Stimulated activated CD8-positive, alpha-beta memory T cell treated with anti-CD3 and anti-CD28 coated beads, Interleukin-12 subunit alpha, Interleukin-12 subunit beta, amount 100 ng/mL, for 24 hours (primary cell): ENCODE data around the gene POLR3H.
"Not testable (repeated sequence)": the region's sequence is repeated elsewhere in the genome, so short reads cannot be mapped to it uniquely, and the experiment has no call there.

Experiments used
- DNase-seq: peaks from one replicate; pipeline ENCODE4 v3.0.0-alpha.2; 2020; ENCODE audit errors: extremely low read depth

POLR3H gene

DNA sequence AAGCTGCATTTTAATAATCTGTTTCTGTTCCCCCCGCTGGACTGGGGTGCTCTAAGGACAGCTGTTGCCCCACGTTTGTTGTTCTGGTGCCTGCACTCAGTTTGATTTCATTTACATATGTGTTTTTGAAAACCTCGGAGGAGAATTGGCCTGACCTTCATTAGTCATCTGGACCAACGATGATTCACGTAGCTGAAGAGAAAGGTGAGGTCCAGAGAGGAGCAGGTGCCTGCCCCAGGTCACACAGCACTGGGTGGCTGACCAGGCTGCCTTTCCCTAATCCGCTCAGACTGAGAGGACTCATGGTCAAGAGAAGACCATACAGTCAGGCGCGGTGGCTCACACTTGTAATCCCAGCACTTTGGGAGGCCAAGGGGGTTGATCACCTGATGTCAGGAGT lies 20.3 kb upstream of the POLR3H start:
- DNase-seq: no peak

DNA sequence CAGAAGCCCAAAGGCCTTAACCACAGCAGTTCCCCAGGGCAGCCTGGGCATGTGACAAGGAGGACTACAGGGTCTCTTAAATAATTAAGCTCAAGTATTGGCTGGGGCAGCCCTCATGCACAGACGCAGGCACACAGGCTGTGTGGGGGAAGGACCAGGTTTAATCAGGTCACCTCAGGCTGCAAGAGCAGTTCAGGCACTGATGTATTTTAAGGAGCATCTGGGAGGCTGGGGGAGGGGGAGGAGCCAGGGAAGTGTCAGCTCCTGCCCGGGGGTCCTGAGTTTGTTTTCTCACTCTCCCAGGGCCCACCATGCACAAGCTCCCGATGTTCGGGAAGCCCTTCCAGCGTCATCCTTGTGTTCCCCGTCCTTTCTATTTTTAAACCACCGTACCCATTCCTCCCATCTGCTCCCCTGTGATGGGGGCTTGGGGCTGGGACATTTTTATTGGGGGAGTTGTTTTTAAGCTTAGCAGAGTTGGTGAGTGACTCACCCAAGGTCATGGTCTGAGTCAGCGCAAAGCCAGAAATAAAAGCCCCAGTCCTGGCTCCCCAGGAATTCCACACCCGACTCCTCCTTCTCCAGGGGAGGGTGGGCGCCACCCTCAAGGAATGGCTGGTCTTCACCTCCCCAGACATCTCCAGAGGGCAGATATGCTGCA lies 18.9 kb upstream of the POLR3H start:
- no peak for DNase-seq

GRCh38 chr22:41562461-41562860 lies 18.2 kb upstream of the POLR3H start:
- DNase-seq: no peak

GRCh38 chr22:41561788-41562187 lies 17.5 kb upstream of the POLR3H start:
- DNase-seq: no peak

- DNase-seq: no peak
Measured at GRCh38 chr22:41561335-41561734, 17.1 kb upstream of the POLR3H start.

GRCh38 chr22:41560095-41560471 lies 15.8 kb upstream of the POLR3H start:
- DNase-seq: no peak

- not testable (repeated sequence) for DNase-seq
Measured at GRCh38 chr22:41558241-41558630, 14.0 kb upstream of the POLR3H start.

DNA sequence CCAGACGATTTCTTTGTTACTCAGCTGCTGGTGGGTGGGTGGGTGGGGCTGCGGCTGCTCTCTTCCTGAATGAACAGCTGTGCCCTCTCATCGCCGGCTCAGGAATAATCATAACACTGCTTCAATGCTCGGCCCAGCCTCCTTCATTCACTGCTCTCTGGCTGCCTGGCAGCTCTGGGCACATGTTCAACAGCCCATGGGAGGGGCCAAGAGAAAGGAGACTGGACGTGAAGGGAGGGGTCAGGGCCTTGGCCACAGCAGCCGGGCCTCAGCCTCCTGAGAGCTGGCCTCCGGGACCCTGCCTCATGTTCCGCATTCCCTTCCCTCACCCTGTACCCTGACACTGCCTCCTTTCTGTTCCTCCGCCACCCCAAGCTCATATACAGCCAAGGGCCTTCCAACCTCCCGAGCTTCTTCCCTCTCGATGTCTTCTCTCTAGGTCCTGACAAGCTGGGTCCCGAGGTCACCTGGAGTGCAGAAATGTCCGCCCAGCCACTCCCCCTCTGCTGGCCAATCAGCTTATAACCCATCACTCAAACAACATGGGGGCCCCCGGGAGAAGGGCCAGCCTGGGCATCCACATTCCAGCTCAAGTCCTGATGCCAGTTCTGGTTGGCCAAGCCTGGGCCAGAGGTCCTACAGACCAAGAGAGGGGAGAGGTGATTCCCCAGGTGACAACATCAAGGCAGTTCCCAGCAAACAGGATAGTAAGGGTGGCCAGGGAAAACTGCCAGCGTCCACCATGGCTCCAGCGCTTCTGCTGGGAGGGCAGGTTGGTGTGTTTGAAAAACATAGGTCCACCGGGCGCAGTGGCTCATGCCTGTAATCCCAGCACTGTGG lies 13.4 kb upstream of the POLR3H start:
- no peak for DNase-seq

DNA sequence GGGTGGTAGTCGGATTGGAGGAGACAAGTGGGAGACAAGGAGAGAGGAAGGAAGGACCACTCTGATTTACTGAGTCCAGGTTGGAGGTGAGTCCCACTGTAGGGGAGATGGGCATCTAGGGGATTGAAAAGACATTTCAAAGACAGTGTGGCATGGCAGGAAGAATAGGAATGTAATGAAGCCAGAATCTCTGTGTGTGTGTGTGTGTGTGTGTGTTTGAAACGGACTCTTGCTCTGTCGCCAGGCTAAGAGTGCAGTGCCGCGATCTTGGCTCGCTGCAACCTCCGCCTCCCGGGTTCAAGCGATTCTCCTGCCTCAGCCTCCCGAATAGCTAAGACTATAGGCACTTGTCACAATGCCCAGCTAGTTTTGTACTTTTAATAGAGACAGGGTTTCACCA lies 12.3 kb upstream of the POLR3H start:
- no peak for DNase-seq

- DNase-seq: no peak
Measured at GRCh38 chr22:41555325-41555982, 11.2 kb upstream of the POLR3H start.

DNA sequence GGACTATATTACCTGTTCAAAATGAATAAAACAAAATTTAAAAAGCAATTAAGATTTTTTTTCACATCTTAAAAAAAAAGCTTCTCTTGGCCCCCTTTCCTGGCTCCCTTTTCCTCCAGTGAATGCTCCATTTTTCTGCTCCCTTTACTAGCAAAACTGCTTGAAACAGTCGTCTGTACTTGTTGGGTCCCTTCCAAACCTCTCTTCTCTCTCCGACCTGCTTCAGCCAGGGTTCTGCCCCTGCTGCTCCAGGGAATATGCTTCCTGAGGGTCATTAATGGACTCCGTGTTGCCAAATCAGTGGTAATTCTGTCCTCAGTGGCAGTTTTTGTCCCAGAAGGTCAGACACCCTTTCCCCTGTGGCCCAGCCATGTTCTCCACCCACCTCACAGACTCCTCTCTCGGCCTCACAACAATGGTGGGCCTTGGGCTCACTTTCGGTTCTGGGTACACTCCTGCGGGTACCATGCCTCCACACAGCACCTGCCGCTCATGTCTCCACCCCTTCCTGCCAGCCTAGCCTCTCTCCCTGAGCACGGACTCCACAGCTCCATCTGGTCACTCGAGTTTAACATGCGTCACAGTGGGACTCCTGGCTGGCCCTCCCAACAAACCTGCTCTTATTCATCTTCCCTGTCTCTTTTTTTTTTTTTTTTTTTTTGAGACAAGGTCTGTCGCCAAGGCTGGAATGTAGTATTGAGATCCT lies 7.8 kb upstream of the POLR3H start:
- no peak for DNase-seq

DNA sequence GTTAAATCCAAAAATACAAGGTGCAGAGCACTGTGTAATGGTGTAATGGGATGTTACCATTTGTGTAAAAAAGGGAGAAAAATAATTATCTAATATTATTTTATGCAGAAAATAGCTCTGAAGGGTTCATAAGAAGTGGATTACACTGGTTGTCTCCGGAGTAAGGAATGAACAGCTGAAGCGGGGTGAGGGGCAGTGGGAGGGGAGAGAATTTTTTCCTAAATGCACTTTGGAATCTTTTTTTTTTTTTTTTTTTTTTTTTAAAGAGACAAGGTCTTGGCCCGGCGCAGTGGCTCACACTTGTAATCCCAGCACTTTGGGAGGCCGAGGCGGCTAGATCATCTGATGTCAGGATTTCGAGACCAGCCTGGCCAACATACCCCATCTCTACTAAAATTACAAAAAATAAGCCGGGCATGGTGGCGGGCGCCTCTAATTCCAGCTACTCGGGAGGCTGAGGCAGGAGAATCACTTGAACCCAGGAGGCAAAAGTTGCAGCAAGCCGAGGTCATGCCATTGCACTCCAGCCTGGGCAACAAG lies 6.8 kb upstream of the POLR3H start:
- DNase-seq: no peak

DNA sequence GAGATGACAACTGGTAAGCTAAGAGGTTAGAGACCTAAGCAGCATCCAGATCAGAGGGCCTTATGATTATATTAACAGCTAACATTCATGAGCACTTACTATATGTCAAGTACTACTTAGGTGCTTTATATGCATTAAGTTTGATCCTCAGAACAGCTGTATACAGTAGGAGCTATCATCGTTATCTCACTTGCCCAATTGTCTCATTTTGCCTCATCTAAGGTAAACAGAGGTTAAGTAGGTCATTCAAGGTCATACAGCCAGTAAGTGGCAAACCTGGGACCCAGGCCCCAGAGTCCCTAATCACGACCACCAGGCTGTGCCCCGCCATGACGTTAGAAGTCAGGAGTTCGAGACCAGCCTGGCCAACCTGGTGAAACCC lies 4.6 kb upstream of the POLR3H start:
- DNase-seq: no peak

GRCh38 chr22:41544671-41545476 lies 604 bp upstream of the POLR3H start:
- DNase-seq: no peak

DNA sequence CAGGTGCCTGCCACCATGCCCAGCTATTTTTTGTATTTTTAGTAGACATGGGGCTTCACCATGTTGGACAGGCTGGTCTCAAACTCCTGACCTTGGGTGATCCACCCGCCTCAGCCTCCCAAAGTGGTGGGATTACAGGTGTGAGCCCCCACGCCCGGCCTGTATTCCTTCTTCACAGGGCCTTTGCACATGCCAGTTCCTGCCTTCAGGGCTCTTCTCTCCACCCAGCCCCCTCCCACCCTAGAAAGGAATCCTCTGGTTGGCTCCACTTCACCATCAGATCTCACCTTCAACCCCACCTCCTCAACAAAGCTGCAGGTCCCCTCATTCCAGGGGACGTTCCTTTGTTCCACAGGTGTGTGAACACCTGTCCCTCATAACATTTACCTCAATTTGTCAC lies 2.0 kb downstream of the POLR3H start:
- no peak for DNase-seq

- no peak for DNase-seq
Measured at GRCh38 chr22:41541484-41541883, 2.8 kb downstream of the POLR3H start.

DNA sequence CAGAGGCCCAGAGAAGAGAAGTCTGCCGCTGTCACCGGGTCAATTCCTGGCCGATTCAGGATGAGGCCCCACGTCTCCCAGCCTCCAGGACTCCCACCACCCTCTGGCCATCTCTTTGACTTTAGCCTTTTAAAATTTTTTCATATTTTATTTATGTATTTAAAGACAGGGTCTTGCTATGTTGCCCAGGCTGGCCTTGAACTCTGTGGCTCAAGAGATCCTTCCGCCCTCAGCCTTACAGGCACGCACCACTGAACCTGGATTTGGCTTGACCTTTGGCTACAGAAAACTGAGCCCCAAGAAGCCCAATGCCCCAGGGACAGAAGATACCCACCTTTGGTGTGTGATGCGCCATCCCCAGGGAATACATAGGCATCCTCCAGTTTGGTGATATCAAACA lies 3.9 kb downstream of the POLR3H start:
- DNase-seq: no peak

DNA sequence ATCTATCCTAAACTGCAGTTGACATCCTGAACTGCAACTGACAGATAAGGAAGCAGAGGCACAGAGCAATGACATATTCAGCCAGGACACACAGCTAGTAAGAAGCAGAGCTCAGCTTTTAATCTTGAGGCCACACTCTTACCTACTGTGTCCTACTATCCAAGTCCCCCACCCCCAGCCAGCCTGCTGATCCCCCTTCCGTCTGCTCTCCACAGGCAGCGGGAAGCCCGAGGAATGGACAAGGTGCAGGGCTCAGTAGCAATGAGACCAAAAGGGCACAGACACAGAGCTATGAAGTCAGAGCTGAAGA lies 4.3 kb downstream of the POLR3H start:
- DNase-seq: no peak

GRCh38 chr22:41539146-41540005 lies 4.9 kb downstream of the POLR3H start:
- DNase-seq: no peak

- DNase-seq: no peak
Measured at GRCh38 chr22:41538583-41538982, 5.7 kb downstream of the POLR3H start.
